ENCODE data around the gene CFDP1. TPM values are rescaled to one million over a fixed set of nuclear protein-coding genes. Genes with fewer than 3 reads are reported as not detected.

The CFDP1 gene
- total and polyA plus RNA-seq, 2 of the 13 experiments (the other 11 are each of a cell fraction or from before 2014, with no cell fraction given), result 78.6 to 153 TPM

GRCh38 chr16:75471723-75472633, 38.7 kb upstream of the CFDP1 start (continued):
- TF ChIP-seq ARID5B (CRISPR knock-in tag; IDR thresholded peaks at IDR 0.05) (peak; percentile 29; the same call in 1 of the 2 replicates), HOXA9 (CRISPR knock-in tag; IDR thresholded peaks at IDR 0.05; ENCODE audit: borderline replicate concordance) (no peak), HMG20A (CRISPR knock-in tag; IDR thresholded peaks at IDR 0.05; ENCODE audit: borderline replicate concordance) (peak; percentile 38; the same call in 1 of the 2 replicates), SAFB2 (CRISPR knock-in tag; IDR thresholded peaks at IDR 0.05; ENCODE audit: borderline replicate concordance, low read depth) (no peak), NCOA2 (CRISPR knock-in tag; IDR thresholded peaks at IDR 0.05) (peak; percentile 45; the same call in 1 of the 2 replicates), ATF1 (CRISPR knock-in tag; IDR thresholded peaks at IDR 0.05) (0 out of 2 replicates have a peak, but pooled peaks have one; percentile 14), ZNF224 (CRISPR knock-in tag; IDR thresholded peaks at IDR 0.05) (no peak), HOMEZ (CRISPR knock-in tag; IDR thresholded peaks at IDR 0.05; ENCODE audit: low read depth) (peak; percentile 21; the same call in 1 of the 2 replicates), PAXIP1 (CRISPR knock-in tag; conservative IDR thresholded peaks at IDR 0.05) (0 out of 2 replicates have a peak, but pooled peaks have one; percentile 19), ELF3 (CRISPR knock-in tag; IDR thresholded peaks at IDR 0.05) (peak; percentile 52), BCL6 (CRISPR knock-in tag; IDR thresholded peaks at IDR 0.05) (peak; percentile 50; the same call in 1 of the 2 replicates), FOXK1 (CRISPR knock-in tag; IDR thresholded peaks at IDR 0.05; ENCODE audit: borderline replicate concordance, low read depth) (no peak), CTCF (CRISPR knock-in tag; IDR thresholded peaks at IDR 0.05) (peak; percentile 94), FOSL2 (CRISPR knock-in tag; IDR thresholded peaks at IDR 0.05) (peak; percentile 77), ZGPAT (CRISPR knock-in tag; IDR thresholded peaks at IDR 0.05) (peak; percentile 39; the same call in 1 of the 2 replicates), MXD4 (CRISPR knock-in tag; IDR thresholded peaks at IDR 0.05) (0 out of 2 replicates have a peak, but pooled peaks have one; percentile 28)

Measured in HepG2 (cell line).